ENCODE results near the gene SLC1A7.

DNA sequence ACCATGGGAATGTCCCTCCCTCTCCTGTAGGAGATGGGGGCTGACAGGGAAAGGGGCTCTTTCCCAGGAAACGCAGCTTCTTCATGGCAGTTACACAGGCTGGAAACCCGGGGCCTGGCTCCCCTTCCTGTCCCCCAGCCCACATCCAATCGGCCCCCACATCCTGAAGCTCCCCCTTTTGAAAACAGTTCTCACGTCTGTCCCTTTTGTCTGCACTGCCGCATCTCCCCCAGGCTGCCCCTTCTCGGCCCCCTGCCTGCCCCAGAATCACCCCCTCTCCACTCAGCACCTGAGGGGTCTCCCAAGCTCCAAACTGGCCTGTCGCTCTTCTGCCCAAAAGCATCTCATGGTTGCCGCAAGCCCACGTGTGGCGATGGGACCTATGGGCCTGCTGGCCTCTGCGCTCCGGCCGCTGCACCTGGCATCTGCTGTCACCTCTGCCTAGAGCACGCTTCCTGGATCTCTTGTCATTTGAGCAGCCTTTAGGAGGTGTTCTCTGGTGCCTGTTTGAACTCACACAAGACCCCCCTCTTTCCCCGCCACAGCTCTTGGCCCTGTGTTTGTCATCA, 867 bp downstream of the SLC1A7 start:
- TF ChIP-seq CEBPB (IDR thresholded peaks at IDR 0.05), result no peak
- no peak for TF ChIP-seq RNF2 (IDR thresholded peaks at IDR 0.05; ENCODE audit: borderline replicate concordance, low read depth)
- TF ChIP-seq CBX8 (IDR thresholded peaks at IDR 0.05), result no peak
- no peak for TF ChIP-seq CTCF (IDR thresholded peaks at IDR 0.05)
- no peak for TF ChIP-seq MAX (IDR thresholded peaks at IDR 0.05)
- TF ChIP-seq CHD2 (IDR thresholded peaks at IDR 0.05; ENCODE audit: low read length, partially characterized antibody), result no peak
- TF ChIP-seq KDM1A (IDR thresholded peaks at IDR 0.05; ENCODE audit: low read depth), result no peak
- TF ChIP-seq ZNF302 (CRISPR knock-in tag; IDR thresholded peaks at IDR 0.05), result no peak
- no peak for TF ChIP-seq POLR2A (IDR thresholded peaks at IDR 0.05; ENCODE audit: low read length)
- TF ChIP-seq, protein P1, sequence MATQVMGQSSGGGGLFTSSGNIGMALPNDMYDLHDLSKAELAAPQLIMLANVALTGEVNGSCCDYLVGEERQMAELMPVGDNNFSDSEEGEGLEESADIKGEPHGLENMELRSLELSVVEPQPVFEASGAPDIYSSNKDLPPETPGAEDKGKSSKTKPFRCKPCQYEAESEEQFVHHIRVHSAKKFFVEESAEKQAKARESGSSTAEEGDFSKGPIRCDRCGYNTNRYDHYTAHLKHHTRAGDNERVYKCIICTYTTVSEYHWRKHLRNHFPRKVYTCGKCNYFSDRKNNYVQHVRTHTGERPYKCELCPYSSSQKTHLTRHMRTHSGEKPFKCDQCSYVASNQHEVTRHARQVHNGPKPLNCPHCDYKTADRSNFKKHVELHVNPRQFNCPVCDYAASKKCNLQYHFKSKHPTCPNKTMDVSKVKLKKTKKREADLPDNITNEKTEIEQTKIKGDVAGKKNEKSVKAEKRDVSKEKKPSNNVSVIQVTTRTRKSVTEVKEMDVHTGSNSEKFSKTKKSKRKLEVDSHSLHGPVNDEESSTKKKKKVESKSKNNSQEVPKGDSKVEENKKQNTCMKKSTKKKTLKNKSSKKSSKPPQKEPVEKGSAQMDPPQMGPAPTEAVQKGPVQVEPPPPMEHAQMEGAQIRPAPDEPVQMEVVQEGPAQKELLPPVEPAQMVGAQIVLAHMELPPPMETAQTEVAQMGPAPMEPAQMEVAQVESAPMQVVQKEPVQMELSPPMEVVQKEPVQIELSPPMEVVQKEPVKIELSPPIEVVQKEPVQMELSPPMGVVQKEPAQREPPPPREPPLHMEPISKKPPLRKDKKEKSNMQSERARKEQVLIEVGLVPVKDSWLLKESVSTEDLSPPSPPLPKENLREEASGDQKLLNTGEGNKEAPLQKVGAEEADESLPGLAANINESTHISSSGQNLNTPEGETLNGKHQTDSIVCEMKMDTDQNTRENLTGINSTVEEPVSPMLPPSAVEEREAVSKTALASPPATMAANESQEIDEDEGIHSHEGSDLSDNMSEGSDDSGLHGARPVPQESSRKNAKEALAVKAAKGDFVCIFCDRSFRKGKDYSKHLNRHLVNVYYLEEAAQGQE (IDR thresholded peaks at IDR 0.05), result no peak
- TF ChIP-seq, protein P2, sequence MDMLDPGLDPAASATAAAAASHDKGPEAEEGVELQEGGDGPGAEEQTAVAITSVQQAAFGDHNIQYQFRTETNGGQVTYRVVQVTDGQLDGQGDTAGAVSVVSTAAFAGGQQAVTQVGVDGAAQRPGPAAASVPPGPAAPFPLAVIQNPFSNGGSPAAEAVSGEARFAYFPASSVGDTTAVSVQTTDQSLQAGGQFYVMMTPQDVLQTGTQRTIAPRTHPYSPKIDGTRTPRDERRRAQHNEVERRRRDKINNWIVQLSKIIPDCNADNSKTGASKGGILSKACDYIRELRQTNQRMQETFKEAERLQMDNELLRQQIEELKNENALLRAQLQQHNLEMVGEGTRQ (IDR thresholded peaks at IDR 0.05), result no peak
- TF ChIP-seq, protein P3, sequence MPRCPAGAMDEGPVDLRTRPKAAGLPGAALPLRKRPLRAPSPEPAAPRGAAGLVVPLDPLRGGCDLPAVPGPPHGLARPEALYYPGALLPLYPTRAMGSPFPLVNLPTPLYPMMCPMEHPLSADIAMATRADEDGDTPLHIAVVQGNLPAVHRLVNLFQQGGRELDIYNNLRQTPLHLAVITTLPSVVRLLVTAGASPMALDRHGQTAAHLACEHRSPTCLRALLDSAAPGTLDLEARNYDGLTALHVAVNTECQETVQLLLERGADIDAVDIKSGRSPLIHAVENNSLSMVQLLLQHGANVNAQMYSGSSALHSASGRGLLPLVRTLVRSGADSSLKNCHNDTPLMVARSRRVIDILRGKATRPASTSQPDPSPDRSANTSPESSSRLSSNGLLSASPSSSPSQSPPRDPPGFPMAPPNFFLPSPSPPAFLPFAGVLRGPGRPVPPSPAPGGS (IDR thresholded peaks at IDR 0.05), result no peak

All from A549 (cell line).